GM19438 (cell line): ENCODE data around the gene ARL3.
"Not testable (repeated sequence)": the region's sequence is repeated elsewhere in the genome, so short reads cannot be mapped to it uniquely, and the experiment has no call there.

Experiments
- ATAC-seq: cut with Tn5 transposase; IDR thresholded peaks from one replicate; pipeline ENCODE4 v1.9.1; 2021; ENCODE audit warnings: low read depth; ENCODE audit not compliant: unreplicated experiment

The ARL3 gene

DNA sequence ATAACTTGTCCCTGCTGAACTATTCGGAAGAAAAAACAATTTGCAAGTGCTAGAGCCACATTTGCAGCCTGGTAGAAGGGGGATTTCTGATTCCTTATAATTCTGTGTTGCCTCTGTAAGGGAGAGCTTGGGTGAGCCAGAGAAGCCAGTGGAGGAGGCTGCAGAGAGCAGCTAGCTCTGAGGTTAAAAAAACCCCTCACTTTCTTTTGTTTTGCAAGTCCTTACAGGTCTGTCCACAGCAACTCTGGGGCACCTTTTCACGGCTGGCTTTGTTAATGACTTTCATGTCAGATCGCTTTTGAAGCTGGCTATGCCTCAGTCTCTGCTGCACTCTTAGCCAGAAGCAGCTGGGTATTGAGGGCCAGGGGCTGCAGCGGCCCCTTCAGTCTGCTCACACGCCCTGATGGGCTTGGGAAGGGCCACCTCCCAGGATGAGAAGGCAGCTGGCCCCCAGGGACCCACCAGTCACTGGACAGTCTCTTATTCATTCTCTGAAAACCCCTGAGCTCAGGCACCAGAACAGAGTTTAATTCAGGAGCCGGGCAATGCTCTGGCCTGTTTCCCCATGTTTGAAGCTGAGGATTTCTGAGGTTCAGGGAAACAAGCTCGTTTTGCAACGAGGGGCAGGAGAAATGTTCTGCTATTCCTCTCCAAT is 39.1 kb downstream of the ARL3 start:
- no peak for ATAC-seq

DNA sequence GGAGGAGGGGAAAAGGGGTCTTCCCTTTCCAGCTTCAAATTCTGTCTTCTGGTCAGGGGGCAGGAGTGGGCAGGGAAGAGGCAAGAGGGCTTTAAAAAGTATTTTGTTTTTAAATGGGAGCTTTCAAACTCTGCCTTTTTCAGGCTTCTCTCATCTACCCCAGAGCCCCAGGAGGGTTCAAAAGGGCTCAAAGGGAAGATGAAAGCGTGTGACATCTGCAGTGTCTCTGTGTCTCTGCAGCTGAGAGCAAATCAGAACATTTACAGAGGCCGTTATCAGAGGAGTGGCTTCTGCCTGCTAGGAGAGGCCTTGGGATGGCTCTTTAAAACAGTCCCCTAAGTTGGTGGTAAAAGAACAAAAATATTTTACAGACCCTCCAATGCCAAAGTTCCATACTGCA is 39.6 kb downstream of the ARL3 start:
- ATAC-seq = no peak

DNA sequence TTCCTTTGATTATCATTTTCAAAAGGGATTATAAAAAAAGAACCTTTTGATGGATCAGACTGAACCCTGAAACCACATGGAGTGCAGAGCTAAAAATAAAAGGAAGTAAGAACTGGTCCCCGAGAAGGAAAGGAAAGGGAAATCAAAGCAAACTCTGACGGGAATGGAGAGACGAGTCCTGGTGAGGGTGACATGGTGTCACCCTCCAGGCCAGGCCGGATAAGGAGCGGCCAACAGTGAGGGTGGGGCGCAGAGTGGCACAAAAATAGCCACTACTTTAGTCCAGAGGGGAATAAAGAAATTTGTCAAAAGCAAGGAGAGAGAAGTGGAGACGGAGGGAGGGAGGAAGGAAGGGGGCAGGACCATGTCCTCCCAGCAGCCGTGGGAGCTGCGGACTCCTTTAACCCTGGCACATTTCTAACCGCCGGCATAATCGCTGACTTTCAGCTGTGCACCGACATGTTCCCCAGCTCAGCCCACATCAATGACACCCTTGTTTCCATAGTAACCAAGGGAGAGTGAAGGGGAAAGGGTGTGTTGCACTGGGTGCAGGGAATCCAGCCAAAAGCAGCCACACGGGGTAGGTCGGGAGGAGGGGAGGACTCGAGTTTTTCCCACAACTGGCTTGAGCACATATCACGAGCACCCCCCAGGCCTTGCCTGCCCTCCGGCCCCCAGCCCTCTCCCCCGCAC is 40.2 kb downstream of the ARL3 start:
- no peak for ATAC-seq

DNA sequence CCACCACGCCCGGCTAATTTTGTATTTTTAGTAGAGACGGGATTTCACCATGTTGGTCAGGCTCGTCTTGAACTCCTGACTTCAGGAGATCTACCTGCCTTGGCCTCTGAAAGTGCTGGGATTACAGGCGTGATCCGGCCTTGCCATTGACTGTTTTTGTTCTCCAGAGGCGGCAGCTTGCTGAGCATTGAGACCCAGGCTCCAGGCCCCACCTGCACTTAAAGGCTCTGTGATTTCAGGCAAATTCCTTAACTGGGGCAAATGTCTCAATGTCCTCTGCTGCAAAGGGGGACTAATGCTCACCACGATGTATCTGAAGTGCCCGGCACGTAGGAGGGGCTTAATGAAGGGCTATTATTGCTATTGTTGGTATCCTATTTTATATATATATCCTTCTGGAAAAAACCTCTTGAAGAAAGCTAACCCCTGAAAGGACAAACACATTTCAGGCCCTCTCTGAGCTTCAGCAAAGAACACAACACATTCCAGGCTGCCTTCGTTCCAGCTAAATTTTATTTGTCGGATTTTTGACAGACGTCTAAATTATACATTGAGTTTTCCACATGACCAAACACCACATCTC is 40.9 kb downstream of the ARL3 start:
- no peak for ATAC-seq

DNA sequence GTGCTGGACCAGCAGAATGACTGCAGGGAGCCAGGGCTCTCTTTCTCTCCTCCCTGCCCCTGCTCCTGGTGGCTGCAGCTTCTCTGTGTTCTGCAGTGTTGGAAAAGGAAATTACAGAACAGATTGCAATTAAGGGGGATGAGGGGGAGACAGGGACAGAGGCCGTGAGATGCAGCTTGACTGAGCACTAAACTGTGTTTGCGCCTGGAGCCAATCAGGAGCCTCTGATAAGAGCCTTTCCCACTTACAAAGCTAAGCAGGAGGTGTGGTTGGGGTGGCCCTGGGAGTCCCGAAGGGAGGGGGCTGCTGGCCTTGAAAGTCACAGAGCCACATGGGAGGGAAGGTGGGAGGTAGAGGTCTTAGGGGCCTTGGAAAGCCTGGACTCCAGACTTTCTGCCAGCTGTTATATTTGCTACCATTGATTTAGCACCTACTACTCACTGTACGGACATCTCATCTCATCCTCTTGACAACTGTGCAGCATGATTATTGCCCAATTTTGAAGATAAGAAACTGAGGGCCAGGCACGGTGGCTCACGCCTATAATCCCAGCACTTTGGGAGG is 43.2 kb downstream of the ARL3 start:
- ATAC-seq = no peak

DNA sequence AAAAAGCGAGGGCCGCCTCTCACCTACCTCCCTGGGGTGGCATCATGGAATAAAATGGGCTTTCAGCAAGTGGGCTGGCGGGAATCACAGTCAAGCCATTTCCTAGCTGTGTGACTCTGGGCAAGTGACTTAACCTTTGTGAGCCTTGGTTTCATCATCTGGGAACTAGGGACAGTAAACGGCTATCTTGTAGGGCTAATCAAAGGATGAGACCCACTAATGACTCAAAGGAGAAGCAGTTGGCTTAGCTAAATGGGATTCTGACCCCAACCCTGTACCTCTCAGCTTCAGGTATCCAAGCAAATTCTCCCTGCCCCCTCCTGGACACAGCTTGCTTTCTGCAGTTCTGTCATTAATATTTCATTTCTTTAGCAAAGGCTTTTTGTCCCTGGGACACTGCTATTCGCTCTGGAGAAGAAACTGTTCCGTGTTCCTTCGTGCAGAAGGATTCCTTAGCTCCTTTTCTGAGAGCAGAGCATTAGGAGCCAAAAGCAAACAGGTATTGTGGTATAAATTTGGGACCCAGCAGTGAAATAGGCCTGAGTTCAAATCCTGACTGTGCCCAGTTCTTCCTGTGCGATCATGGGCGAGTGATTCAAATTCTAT is 44.0 kb downstream of the ARL3 start:
- ATAC-seq = no peak

DNA sequence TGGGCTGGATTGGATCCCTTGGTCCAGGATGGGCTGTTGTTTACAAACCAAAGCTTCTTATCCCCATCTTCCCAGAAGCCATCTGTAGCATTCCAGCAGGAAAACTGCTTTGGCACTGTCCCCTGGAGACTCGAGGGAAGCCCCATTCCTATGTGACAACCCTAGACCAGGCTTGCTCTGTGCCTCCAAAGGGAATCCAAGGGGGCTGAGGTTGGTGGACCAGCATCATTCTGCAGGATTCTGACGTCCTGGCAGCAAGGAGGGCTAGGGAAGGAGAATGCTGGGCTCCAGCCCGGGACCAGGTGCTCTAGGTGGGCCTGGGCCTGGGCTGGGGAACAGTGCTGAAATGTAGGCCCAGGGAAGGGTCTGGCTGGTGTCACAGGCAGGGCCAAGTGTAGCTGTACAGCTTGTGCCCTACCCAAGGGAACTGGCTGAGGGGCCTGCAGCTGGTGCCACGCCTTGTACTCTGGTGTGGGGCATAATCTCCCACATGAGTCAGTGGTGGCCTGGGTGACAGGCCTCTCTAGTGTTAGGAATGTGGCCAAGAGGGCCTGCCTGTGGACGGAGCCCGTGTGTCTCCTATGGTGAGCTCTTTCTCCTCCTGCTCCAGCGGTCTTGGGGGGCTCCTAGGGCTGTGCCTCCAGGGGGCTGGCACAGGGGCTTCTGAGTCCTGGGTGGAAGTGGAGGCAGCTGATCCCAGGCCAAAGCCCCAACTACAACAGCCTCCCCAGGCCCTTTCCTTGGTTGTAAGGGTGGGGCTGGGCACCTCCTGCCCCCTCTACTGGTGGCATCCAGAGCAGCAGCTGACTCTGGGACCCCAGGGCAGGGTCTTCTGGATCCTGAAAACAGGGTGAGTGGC is 44.8 kb downstream of the ARL3 start:
- ATAC-seq = no peak

DNA sequence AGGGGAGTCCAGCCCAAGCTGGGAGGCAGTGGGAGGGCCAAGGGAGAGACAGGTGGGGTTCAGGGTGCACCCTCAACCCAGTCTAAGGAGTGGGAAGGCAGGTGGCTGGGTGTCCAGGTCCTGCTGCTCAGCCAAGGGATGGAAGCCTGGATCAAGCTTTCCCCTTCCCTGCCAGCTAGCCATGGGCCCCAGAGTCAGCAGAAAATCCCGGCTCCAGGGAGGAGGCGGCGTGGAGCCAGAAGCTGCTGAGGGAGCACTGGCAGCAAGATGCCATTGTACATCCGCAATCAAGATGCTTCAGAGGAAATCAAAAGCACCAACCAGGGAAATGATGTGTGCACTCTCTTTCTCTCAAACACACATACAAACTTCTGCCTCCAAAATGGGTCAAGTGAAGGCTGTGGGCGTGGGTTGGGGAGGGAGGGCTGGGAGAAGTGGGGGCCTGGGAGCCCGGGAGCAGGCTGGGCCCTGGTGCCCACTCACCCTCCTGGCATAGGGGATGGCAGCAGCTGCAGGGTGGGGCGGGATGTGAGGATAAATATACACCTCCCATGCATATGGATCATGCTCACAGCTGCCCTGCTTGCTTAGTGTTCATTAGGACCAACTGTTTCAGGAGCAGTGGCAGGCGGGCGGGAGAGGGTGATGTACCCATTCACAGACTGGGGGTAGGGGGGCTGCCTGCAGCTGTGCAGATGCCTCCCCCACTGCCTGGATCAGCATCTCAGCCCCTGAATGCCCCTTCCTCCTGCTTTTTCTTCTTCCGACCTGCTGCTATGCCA is 45.7 kb downstream of the ARL3 start:
- no peak for ATAC-seq

DNA sequence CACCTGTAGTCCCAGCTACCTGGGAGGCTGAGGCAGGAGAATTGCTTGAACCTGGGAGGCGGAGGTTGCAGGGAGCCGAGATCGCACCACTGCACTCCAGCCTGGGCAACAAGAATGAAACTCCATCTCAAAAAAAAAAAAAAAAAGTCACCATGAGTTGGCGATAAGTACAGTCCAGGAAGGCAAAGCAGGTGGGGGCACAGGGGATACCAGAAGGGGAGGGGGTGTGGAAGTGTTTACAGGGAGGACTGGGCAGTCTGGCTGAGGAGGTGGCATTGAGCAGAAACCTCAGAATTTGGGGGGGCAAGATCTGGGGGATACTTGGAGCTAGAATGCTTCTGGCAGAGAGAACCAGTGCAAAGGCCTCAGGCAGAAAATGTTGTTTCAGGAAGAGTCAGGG is 46.8 kb downstream of the ARL3 start:
- ATAC-seq = not testable (repeated sequence)

DNA sequence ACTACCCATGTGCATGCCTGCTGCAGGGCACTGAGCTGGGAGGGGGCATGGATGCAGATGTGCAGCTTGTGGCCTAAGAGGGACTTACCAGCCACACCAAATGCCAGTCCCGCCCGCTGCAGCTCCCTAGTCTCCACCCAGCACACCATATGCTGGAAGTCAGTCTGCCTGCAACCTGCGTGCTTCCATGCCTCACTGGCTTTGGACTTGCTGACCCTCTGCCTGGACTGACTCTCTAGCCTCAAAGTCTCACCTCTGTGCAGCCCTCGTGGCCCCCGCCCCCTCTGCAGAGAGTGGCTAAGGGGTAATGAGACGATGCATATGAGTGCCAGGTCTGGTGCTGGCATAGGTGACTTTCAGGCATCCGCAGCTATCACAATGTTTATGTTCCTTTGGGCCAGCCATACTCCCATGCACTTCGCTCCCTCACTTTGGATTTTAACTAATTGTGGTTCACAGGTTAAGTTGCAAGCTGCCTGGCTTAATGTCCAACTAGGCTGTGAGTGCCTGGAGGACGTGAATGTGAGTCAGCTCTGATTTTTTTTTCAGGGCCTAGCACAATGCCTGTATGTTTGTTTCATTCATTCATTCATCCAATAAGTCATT is 48.2 kb downstream of the ARL3 start:
- ATAC-seq = no peak

DNA sequence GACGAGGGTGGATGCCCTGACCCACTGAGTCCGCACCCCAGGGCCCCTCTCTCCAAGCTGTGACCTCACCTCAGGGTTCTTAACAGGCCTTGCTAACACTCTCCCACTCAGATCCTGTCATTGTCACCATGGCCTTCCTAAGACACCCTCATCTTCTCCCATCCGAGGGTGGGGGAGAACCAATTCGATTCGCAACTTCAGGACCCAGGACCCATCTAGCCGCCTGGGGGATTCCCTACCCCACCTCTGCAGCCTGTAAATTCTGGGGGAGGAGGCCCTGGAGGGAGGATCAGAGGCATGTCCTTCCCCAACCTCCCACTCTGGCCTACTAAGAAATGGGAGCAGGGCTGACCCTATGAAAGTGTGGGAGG is 52.6 kb downstream of the ARL3 start:
- no peak for ATAC-seq

DNA sequence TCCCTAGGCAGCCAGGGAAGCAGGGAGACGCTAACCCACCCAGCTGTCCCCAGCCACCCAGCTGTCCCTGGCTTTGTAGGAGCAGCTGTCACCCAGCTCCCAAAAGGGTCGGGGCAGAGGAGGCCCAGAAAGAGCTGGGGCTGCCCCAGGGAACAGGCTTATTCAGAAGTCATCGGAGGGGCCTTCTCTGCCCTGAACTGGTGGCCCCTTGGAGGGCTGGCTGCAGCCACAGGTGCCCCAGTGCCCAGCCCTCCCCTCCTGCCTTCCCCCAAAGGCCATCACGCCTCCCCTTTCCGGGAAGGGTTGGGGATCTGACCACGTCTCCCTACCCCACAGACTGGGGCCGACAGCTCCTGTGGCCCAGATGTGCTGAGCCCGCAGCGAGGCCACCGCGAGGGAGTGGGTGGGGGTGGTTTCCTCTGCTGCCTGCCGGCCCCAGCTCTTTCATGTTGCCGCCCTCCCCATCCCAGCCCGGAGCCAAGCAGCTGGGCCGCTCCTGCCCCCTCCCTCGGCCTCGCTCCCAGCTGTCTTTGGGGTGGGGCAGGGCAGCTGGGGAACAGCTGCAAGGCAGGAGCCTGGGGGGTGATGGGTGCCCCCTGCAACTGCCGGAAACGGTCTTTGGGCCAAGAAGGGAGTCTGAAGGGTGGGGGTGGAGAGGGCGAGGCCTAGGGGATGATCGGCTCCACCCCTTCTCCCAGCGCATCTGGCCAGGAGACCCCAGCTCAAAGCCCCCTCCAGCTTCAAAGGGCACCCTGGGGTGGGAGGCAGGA is 53.1 kb downstream of the ARL3 start:
- ATAC-seq = peak; percentile 82

DNA sequence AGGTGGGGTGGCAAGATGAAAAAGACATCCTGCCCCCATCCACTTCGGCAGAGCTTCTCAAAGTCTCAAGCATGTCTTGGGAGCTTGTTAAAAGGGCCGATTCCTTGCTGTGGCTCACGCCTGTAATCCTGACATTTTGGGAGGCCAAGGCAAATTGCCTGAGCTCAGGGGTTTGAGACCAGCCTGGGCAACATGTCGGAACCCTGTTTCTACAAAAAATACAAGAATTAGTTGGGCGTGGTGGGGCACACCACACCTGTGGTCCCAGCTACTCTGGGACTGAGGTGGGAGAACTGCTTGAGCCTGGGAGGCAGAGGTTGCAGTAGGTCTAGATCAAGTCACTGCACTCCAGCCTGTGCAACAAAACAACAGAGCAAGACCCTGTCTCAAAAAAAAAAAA is 55.4 kb downstream of the ARL3 start:
- no peak for ATAC-seq

DNA sequence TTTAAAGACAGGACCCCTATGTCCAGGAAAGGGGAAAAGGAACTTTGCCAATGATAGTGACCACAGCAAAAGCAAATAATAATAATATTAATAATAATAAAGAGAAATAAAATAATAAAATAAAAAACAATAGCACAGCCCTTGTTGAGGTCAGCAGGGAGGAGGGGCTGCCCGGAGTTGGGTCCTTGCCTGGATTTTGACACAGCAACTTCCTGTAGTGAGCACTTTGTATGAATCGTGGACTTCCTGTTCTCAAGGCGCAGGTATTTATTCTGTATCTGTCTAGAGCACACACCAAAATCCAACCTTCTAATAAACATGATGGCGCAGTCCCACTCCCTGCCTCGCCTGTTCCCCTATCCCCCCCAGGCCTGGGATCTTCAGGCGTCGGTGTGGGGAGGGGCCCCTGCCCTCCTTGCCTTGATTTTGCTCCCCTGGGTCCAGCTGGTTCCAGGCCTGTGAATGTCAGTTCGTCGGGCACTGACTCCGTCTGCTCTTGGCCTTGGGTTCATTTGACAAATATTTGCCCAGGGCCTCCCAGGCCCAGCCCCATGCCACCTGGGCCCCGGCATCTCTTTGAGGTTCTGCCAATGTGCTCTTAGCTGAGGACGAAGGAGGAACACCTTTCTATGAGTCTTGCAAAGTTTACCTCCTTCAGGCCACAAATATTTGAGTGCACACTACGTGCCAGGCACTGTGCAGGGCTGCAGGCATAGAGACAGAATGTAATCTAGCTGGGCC is 56.0 kb downstream of the ARL3 start:
- ATAC-seq = no peak

DNA sequence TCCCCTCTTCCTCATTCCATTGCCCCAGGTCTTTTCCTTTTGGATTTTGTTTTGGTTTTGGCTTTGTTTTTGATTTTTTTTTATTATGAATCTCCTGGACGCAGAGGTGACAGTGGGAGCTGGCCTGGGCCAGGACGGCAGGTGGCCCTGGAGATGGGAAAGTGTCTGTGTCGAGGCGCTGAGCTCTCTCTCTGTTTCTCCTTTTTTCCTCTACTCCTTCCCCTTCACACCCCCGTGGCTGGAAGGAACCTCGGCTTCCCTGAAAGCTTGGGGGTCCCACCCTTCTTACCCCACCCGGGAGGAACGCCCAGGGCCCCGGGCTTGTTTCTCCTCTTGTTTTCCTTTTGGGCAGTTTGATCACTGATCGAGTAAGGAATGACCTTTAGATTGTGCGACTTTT is 56.7 kb downstream of the ARL3 start:
- ATAC-seq = no peak

DNA sequence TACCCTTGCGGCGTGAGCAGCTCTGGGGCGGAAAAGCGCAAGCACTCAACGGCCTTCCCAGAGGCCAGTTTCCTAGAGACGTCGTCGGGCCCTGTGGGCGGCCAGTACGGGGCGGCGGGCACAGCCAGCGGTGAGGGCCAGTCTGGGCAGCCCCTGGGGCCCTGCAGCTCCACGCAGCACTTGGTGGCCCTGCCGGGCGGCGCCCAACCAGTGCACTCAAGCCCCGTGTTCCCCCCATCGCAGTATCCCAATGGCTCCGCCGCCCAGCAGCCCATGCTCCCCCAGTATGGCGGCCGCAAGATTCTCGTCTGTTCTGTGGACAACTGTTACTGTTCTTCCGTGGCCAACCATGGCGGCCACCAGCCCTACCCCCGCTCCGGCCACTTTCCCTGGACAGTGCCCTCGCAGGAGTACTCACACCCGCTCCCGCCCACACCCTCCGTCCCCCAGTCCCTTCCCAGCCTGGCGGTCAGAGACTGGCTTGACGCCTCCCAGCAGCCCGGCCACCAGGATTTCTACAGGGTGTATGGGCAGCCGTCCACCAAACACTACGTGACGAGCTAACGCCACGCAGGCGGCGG is 57.3 kb downstream of the ARL3 start:
- no peak for ATAC-seq

DNA sequence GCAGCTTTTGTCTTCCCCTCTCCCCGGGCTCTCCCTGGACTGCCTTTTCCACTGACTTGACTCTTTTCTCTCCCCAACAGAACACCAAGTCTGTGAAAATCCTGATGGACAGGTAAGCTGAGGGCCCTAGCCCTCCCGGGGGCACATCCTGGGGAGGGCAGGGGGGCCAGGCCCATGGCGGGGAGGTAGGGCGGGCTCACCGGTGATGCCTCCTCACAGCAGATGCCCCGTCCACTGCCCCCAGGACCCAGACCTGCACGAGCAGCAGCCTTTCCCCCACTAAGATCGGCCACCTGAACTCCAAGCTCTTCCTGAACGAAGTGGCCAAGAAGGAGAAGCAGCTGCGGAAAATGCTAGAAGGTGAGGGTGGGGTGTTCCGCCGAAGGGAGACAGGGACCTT is 58.2 kb downstream of the ARL3 start:
- ATAC-seq = no peak

DNA sequence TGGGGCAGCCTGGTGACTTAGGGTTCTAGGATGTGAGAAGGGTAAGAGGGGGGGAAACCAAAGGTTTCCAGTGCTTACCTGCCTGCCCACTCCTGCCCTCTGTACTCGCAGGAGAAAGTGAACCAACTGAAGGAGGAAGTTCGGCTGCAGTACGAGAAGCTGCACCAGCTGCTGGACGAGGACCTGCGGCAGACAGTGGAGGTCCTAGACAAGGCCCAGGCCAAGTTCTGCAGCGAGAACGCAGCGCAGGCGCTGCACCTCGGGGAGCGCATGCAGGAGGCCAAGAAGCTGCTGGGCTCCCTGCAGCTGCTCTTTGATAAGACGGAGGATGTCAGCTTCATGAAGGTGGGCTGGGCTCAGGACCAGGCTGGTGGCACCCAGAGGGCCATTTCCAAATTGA is 59.2 kb downstream of the ARL3 start:
- ATAC-seq = no peak
